GM19240 (cell line): ENCODE data around the gene CEP55.
A peak's percentile ranks its signal among the peaks of the same experiment; 100 is the strongest.
"Not testable (repeated sequence)": the region's sequence is repeated elsewhere in the genome, so short reads cannot be mapped to it uniquely, and the experiment has no call there.

Experiments used
- DNase-seq: peaks from one replicate; pipeline ENCODE4 v3.0.0; 2011; ENCODE audit warnings: low spot score; ENCODE audit not compliant: insufficient read length

CEP55 gene

DNA sequence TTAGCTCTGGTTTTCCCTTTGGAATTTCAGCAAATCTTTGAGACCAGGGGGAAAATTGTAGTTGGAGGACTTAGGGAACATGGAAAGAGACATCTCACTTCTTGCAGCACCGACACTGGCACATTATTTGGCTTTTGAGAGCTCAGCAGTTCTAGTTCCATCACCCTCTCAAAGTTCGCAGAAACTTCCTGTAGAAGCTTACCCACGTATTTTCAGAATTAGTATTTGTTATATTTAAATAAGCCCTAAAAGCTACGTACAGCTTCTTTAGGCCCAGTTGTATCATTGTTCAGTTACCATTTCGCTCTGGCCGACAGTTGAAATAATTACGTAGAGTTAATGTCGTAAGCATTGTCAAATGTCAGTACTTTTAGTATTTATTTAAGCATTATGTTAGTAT, 13.4 kb downstream of the CEP55 start:
- no peak for DNase-seq

DNA sequence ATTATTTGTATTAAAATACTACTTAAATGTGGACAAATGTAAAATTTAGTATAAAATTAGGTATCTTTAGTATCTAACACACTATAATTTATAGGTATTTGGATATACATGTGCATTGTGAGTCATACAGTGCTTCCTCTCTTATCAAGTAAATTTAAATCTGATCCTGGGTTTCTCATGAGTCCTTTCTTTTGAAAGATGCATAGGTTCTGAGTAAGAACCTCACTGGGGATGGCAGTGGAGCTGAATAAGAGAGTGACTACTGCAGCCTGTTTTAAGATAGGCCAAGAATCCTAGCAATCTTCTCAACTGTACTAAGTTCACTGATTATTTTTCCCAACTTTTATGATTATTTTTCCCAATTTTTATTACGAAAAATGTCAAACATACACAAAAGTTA, 16.2 kb downstream of the CEP55 start:
- no peak for DNase-seq

DNA sequence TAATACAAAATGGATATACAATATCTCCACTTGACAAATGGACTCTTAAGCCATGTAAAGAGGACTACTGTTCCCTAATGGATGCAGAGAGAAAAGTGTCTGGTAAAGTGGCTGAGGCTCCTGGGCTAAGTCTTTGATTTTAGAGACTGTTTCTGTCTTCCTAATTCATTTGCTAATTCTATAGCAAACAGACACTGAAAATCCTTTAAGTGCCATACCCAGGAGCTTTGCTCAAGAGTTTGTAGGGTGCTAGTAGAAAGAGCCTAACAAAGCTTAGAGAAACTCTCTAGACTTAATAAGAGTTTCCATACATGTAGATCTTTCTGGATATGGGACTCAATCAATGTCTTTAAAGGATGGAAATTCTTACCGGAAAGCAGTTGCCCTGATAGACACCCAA, 16.7 kb downstream of the CEP55 start:
- DNase-seq: no peak

DNA sequence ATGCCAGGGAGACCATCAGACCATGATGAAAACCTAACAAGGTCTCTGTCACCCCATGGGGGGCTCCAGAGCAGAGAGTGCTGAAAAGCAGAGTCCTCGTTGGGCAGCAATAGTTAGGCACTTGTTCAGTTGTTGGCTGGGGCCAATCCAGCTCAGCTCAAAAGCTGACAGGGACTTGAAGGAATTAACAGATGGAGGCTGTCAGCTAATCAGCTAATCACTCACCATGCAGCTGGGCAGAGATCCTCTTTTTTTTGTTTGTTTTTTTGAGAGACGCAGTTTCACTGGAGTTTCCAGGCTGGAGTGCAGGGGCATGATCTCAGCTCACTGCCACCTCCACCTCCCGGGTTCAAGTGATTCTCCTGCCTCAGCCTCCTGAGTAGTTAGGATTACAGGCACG, 18.1 kb downstream of the CEP55 start:
- no peak for DNase-seq

DNA sequence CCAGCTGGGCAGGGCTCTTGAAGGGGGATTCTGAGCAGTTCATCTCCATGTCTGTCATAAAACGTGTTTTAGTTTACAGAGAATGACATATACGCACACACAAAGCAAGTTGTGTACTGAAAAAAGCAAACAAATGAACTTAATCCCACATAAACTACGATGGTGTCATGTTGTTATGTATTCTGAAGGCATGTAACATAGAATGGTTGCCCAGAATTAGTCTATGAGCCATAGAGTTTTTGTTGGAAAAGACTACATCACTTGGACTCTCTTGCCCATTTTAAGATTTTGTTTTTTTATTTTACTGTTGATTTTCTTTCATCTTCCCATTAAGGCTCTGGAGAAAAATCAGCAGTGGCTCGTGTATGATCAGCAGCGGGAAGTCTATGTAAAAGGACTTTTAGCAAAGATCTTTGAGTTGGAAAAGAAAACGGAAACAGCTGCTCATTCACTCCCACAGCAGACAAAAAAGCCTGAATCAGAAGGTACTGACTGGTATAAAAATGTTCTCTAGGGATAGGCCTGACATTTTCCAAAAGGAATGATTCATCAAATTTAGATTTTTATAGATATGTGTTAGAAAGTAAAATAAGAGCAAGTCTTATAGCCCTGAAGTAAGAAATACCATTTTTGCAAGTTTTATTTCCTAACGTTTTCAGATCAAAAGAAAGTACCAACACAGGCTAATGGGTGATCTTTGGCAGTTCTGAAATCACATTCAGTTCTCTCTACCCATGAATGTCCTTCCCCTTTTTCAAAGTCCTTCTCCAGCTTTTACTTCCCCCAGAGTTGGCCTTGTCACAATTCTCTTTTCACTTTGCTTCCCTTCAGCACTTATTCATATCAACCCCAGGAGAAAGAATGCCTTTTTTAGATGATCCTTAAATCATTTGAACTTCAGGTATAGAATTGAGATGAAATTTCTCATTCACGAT, 18.9 kb downstream of the CEP55 start:
- no peak for DNase-seq

DNA sequence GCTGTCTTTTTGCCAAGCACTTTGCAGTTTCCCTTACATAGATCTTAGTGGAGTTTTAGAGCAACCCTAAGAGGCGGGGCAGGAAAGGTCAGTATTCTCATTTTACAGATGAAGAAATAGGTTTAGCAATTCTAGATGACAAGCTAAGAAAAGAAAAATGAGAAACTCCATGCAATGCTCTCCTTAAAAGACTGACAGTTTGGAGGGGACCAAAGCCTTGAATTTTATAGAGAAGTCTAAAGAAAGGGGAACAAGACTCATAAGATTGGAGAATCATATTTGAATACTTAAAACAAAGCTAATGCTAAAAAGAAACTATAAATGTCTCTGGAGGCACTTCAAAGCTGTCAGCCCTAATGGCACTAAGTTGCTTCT, 19.6 kb downstream of the CEP55 start:
- no peak for DNase-seq

DNA sequence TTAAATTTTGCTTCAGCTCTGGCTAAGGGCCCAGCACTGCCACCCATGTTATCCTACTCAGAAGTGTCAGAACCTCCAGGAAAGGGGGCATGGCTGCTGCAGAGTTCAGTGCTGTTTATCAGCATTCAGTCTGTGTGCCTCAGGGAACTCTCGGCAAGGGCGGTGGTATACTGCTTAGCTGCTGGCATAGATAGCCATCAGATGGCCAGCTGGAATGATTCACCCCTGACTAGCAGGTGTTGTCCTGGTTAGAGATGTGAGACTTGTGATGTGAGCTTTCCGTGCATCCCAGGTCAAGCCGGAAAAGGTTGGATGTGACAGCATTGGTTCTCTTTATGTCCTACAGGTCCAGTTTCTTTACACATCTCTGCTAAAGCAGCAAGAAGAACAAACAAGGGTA, 22.1 kb downstream of the CEP55 start:
- no peak for DNase-seq

DNA sequence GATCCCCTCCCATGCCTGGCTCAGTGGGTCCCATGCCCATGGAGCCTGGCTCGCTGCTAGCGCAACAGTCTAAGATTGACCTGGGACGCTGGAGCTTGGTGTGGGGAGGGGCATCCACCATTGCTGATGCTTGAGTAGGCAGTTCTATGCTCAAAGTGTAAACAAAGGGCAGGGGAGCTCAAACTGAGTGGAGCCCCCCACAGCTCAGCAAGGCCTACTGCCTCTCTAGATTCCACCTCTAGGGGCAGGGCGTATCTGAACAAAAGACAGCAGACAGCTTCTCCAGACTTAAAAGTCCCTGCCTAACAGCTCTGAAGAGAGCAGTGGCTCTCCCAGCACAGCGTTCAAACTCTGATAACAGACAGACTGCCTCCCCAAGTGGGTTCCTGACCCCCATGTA, 38.9 kb downstream of the CEP55 start:
- DNase-seq: no peak

DNA sequence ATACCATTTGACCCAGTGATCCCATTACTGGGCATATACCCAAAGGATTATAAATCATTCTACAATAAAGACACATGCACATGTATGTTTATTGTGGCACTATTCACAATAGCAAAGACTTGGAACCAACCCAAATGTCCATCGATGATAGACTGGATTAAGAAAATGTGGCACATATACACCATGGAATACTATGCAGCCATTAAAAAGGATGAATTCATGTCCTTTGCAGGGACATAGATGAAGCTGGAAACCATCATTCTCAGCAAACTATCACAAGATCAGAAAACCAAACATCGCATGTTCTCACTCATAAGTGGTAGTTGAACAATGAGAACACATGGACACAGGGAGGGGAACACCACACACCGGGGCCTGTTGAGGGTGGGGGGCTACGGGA, 44.5 kb downstream of the CEP55 start:
- DNase-seq: not testable (repeated sequence)

DNA sequence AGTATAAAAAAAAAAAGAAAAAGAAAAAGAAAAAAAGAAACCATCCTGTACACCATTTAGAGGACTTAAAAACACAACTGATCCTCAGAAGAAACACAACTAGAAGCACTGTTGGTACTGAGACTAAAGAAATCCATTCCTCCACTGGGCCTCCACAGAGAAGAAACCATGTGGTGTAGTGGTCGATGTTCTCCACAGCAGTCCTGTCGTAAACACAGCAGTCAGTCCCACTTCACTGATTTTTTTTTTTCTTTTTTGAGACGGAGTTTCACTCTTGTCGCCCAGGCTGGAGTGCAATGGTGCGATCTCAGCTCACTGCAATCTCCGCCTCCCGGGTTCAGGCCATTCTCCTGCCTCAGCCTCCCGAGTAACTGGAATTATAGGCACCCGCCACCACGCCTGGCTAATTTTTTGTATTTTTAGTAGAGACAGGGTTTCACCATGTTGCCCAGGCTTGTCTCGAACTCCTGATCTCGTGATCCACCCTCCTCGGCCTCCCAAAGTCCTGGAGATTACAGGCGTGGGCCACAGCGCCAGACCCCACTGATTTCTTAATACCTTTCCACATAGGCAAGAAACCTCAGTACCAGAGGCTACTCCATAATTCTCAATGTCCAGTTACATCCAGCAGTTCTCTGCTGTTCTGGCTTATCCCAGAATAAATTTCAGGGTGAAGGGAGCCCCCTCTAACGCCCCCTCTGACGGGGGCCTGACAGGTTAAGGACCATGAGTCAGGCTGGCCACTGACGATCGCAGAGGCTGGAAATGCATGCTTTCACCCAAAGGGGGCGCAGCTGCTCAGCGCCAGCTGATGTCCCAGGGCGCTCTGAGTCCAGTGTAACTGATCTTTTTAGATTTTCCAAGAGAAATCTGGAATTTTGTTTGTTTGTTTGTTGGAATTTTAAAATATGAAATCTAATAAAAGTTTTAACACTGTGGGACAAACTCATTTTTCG, 45.3 kb downstream of the CEP55 start:
- DNase-seq: no peak

DNA sequence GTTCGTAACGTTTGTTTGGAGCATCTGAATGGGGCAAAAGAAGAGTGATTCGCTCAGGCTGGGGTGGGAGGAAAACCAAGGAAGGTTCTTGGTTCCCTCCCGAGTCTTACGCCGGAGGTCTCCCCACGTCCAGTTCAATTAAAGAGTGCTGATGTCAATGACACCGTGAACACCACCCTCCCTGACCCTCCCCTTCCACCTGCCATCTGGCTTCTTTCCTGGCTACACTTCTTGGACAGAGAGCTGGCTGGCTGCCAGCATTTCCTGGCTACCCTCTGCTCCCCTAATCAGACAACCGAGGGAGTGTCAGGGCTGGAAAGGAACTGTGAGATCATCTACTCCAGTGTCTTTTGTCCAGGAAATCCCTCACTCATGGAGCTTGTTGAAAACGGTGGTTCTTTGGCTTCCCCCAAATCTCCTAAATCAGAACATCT, 46.0 kb downstream of the CEP55 start:
- DNase-seq: no peak

DNA sequence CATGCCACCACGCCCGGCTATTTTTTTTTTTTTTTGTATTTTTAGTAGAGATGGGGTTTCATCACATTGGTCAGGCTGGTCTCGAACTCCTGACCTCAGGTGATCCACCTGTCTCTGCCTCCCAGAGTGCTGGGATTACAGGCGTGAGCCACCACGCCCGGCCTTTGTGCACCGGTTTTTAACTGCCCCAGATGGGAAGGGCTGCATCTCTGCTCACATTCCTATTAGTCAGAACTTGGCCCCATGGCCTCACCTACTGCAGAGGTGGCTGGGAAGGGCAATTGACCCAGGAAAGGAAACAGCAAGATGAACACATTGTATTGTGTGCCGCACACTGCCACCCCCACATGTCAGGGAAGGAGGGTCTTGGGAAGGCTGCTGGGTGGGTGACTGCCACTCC, 50.6 kb downstream of the CEP55 start:
- DNase-seq: not testable (repeated sequence)

DNA sequence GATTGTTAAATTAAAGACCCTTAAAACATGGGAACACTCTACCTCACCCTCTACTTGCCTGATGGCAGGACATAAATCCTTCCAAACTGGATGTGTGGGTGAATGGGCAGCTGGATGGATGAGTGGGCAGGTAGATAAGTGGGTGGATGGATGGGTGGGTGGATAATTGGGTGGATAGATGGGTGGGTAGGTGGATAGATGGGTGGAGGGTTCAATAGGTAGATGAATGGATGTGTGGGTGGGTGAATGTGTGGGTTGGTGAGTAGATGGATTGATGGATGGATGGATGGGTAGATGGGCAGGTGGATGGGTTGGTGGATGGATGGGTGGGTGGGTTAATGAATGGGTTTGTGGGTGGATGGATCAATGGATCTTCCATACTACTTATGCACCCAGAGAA, 51.1 kb downstream of the CEP55 start:
- no peak for DNase-seq

DNA sequence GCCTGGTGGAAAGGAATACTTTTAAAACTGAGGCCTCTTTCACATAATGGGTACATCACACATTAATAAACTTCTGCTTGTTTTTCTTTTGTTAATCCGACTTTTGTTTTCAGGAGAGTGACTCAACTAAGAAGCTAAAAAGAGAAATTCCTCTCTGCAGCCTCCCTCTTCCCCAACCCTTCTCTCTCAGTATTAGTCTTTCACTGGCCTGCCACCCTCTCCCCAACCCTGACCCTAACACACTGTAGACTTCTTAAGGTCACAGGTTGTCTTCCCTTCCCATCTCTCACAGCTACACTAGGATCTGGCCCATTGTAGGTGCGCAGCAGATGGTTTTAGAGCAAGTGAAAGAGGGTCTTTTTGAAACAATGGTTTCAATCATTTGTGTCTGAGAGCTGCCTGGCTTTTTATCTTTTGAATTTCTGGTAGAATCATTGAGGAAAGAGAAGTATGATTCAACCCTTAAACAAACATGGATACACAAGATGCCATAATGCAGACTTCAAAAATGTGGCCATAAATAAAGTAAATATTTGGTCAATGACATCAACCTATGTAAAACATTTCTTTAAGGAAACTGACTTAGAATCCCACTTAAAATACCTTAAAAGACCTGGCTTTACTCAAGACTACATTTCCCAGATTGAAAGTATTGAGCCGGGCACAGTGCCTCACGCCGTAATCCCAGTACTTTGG, 52.1 kb downstream of the CEP55 start:
- no peak for DNase-seq

DNA sequence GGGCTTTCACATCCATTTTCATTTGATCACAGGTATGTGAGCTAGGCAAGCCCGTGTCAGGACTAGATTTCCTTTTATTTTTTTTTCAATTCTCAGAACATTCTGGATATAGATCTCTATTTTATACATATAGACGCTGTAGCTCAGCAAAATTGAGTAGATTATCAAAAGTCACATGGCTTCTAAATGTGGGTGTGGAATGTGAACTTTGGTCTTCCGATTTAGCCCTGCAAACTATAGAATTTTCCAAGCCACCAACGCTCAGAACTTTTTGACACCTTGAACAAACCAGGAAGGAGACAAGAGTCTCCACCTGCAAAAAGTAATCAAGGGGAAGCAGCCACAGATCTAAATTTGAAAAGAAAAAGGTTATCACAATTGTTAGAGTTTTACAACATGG, 54.2 kb downstream of the CEP55 start:
- DNase-seq: no peak

DNA sequence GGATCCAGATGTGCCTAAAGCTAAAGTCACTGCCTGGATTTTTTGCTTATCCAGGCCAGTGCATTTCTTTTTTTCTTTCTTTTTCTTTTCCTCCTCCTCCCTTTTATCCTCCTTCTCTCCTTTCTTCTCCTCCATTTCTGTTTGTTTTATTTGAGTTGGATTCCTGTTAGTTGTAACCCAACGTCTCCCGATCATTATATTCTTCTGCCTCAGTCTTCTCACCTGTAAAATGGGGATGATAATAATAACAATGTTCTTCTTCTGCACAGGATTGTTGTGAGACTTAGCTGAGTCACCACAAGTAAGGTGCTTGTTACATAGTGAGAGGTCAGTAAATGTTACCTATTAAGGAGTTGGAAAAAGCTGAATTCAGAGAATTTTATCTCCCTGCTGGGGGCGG, 56.4 kb downstream of the CEP55 start:
- no peak for DNase-seq

DNA sequence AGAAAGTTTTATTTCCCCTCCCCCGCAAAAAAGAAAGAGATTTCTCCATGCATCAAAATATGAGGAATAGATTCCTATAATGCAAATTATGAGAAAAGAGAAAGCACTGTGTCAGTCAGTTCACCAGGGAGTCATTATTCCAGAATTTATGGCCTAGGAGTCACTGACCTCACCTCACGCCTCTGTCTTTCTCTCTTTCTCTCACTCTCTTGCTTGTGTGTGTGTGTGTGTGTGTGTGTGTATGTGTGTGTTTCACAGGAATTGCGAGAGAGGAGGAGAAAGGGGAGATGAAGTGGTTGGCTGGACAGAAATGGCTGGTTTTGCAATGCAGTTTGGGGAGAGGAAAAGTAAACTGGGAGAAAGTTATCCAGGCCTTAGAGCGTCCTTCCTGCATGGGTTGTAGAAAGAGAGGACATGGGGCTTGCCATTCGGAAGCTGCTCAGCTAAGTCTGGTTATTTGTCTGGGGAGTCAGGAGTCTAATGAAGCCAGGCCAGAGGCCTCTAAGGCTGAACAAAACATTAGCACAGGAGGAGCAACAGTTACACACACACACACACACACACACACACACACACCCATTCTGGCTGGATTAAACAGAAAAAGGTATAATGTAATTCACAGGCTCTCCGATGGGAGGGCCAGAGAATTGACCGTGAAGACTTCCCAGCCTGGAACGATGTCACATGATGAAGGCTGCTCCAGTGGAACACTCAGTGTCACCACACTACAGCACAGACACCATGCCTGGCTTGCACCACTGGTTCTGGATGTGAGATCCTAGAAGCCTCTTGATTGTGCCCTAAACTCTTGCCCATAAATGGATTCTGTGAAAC, 57.3 kb downstream of the CEP55 start:
- no peak for DNase-seq

DNA sequence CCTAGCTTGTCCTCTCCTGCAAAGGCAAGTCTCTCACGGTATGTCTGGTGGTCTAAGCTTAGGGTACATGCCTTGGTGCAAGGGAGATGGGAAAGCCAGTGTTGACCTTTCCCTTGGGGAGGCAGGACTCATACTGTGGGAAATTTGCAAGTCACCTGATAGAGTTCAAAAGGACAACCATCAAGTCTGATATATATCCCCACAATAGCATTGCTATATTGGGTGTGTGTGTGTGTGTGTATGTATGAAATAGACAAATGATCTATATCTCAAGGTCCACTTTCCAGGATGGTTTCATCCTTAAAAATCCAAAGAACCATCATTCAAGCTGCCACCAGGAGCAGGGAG, 57.9 kb downstream of the CEP55 start:
- DNase-seq: no peak

DNA sequence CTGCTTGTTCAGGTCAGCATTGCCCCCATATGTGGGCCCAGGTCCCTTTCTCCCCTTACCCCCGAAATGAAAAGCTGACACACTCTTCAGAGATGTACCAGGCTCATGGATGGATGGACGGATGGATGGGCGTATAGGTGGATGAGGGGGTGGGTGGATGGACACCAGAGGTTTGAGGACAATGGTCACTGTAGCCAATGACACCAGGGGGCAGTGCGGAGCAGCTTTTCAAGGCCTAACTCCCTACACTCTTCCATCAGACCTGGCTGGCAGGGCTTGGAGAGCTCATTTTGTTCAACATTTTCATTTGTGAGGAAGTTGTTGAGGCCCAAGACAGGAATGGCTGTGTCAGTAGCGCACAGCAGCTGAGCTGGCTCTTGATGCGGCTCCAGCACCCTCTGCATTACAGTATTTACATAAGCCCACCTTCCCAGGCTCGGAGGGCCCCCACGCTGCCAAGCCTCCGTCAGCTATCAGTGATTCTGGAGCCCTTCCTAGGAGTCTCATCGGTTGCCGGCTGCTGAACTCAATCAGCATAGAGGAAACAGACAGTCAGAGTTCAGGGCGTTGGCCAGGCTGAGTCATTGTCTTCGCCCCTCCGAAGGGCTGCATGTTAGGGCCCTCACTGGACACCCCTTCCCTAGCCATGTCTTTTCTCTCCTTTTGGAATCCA, 58.5 kb downstream of the CEP55 start:
- DNase-seq: peak; percentile 48

DNA sequence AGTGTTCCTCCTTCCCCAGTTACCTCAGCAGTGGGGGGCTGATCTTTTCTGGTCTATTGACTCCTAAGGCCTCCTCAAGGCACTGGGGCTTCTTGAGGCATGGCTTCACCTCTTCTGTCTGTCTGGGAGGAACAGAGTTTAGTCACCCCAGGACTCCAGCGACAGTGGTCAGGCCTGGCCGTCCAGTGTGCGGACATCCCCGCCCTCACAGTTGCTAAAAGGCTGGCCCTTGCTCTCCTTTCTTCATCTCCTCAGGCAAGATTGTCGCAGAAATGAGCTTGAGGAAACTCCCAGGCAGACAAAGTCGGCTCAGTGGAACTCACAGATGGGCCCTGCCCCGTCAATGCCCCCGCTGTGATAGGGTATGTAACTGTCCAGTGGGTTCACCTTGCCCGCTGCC, 63.1 kb downstream of the CEP55 start:
- no peak for DNase-seq
